GM12865 (cell line): ENCODE data around the gene OR6K3.

Experiments
- DNase-seq: peaks from one replicate; pipeline ENCODE4 v3.0.0; 2010; ENCODE audit warnings: low read depth
- H3K4me3 ChIP-seq: 2 replicates; pipeline ENCODE4 v1.5.1; 2011; ENCODE audit warnings: mild to moderate bottlenecking, low read depth, low read length, control low read depth
- TF ChIP-seq, protein P1 (sequence below): IDR thresholded peaks from 2 replicates; pipeline ENCODE4 v1.5.1; 2011; ENCODE audit warnings: low read length, control low read depth, low read depth, inconsistent platforms; ENCODE audit not compliant: insufficient read depth; ENCODE audit errors: missing control alignments

Gene OR6K3

DNA sequence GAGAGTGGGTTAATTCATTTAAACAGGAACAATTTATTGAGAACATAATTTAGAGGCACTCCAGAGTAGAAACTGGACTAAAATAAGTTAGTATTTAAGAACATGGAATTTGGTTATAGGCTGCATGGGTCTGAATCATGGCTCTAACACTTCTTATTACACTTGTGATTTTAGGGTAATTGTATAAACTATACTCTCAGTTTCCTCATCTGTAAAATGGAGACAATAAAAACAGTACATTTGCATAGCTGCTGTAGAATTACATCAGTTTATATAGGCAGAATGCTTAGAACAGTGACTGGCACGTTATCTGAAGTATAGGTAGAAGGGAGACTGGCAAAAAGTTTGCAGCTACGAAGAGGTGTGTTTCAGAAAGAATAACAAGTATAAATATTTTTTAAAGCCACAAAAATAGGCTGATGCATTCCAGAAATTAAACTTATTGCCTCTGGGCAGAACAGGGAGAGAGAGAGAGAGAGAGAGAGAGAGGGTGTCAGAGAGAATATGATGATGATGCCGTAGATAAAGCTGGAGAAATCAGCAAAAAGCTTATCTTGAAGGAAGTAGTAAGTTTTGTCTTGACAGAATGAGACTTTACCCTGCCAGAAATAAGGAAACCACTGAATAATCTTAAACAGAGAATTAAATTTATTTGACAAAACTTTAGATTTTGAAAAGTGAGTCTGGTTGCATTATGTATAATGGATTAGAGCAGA, 8.1 kb upstream of the OR6K3 start:
- TF ChIP-seq, protein P1, sequence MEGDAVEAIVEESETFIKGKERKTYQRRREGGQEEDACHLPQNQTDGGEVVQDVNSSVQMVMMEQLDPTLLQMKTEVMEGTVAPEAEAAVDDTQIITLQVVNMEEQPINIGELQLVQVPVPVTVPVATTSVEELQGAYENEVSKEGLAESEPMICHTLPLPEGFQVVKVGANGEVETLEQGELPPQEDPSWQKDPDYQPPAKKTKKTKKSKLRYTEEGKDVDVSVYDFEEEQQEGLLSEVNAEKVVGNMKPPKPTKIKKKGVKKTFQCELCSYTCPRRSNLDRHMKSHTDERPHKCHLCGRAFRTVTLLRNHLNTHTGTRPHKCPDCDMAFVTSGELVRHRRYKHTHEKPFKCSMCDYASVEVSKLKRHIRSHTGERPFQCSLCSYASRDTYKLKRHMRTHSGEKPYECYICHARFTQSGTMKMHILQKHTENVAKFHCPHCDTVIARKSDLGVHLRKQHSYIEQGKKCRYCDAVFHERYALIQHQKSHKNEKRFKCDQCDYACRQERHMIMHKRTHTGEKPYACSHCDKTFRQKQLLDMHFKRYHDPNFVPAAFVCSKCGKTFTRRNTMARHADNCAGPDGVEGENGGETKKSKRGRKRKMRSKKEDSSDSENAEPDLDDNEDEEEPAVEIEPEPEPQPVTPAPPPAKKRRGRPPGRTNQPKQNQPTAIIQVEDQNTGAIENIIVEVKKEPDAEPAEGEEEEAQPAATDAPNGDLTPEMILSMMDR: no peak
- DNase-seq: no peak
- no peak overlapping the region for H3K4me3 ChIP-seq

- TF ChIP-seq, protein P1: no peak
- H3K4me3 ChIP-seq: no peak overlapping the region
- no peak for DNase-seq
Measured at GRCh38 chr1:158724442-158724841, 3.9 kb upstream of the OR6K3 start.

- no peak for DNase-seq
- no peak overlapping the region for H3K4me3 ChIP-seq
- TF ChIP-seq, protein P1: no peak
Measured at GRCh38 chr1:158719664-158720063, 856 bp downstream of the OR6K3 start.

DNA sequence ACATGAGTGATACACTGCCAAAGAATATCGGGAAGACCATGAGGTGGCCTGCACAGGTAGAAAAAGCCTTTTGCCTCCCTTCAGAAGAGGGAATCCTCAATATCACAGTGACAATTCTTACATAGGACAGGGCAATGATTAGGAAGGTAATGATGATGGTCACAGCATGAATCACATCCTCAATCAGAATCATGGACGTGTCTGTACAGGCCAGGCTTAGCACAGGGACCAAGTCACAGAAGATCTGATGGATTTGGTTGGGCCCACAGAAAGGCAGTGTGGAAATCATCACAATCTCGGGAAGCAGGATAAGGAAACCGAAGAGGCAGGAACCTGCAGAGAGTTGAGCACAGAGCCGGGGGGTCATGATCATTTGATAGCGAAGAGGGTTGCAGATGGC, 3.2 kb downstream of the OR6K3 start:
- no peak for DNase-seq
- TF ChIP-seq, protein P1: no peak

DNA sequence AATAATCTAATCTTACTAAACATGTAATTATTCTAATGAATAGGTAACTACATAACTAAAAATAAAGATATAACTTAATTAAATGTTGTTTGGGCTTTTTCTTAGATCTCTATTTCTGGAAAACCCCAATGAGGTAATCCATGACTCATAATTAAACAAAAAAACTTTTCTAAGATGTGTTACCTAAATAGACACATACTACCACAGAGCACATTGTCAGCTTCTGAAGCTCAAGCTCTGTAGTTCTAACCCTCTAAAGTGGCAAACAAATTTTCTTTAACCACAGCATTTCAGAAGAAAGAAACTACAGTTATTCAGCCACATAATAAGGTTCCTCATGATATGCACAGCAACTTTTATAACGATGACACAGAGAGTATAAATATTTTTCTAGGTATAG, 4.2 kb downstream of the OR6K3 start:
- TF ChIP-seq, protein P1: no peak
- H3K4me3 ChIP-seq: no peak overlapping the region
- peak; percentile 32 for DNase-seq

More for the DNA sequence above, 3.2 kb downstream of the OR6K3 start:
- H3K4me3 ChIP-seq: no peak overlapping the region

DNA sequence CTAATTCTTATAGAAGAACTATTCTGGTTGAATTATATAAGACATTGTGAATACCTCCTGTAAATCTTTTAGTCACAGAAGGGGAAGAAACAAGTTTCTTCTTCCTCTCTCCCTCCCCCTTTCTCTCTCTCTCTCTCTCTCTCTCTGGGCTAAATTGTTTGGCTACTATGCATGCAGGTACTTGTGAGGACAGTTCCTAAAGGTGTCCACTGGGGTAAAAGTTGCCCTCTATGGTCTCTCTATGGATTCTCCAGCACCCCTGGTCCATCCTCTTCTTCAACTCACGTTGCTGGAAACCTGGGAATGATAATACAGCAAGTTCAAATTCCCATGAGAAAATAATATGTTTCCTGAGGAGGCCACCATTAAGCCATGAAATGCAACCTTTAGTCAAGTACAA, 5.8 kb downstream of the OR6K3 start:
- no peak for DNase-seq
- no peak overlapping the region for H3K4me3 ChIP-seq
- TF ChIP-seq, protein P1: no peak

DNA sequence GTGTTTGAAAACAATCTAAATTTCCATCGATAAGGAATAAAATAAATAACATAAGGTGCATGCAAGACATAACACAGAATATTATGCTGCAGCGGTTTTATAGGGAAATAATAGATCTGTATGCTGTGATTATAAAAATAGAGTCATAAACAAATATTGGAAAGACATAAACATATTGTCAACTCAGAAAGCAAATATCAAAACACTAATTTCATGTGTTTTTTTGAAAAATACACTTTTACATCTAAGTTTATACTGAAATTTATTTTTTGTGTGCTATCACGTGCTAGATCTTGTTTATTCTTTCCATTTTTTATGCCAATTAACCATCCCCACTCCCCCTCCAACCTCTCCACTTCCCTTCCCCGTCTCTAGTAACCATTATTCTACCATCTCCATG, 9.4 kb downstream of the OR6K3 start:
- TF ChIP-seq, protein P1: no peak
- no peak for DNase-seq
- H3K4me3 ChIP-seq: no peak overlapping the region
